ENCODE measurements around the gene RBBP5. TPM values are rescaled to one million over a fixed set of nuclear protein-coding genes. Genes with fewer than 3 reads are reported as not detected.

The RBBP5 gene
- total RNA-seq, 2 donors from 2014 or later, result 15.0 to 15.1 TPM

GRCh38 chr1:205053296-205053695 is 68.5 kb downstream of the RBBP5 start:
- no peaks in the 10 kb centered on the region for H3K9me3 ChIP-seq
- TF ChIP-seq CTCF (IDR thresholded peaks at IDR 0.05) (no peak), POLR2A (IDR thresholded peaks at IDR 0.05) (no peak), POLR2AphosphoS5 (IDR thresholded peaks at IDR 0.05) (no peak)
- H3K36me3 ChIP-seq, result no peaks in the 10 kb centered on the region
- intact Hi-C loops (cut with DNase I), result no loop called here
- no peak overlapping the region for H3K27ac ChIP-seq
- no peak for DNase-seq (ENCODE audit: low spot score)
- H3K4me3 ChIP-seq, result no peak overlapping the region
- H3K4me1 ChIP-seq (replicated peaks), result no peaks in the 10 kb centered on the region
- H3K27me3 ChIP-seq (replicated peaks; ENCODE audit: insufficient read depth), result no peaks in the 10 kb centered on the region
- 96% methylated on average over 5 of the region's 5 CpGs for WGBS

GRCh38 chr1:205052690-205053089 is 69.1 kb downstream of the RBBP5 start:
- no peak for DNase-seq (ENCODE audit: low spot score)
- WGBS, result 84% methylated on average over 11 of the region's 11 CpGs
- Histone ChIP-seq H3K9me3 (no peaks in the 10 kb centered on the region), H3K4me1 (replicated peaks) (no peaks in the 10 kb centered on the region), H3K27ac (no peak overlapping the region), H3K4me3 (no peak overlapping the region), H3K36me3 (no peaks in the 10 kb centered on the region), H3K27me3 (replicated peaks; ENCODE audit: insufficient read depth) (no peaks in the 10 kb centered on the region)
- TF ChIP-seq POLR2A (IDR thresholded peaks at IDR 0.05) (no peak), POLR2AphosphoS5 (IDR thresholded peaks at IDR 0.05) (no peak), CTCF (IDR thresholded peaks at IDR 0.05) (no peak)
- intact Hi-C loops (cut with DNase I), result no loop called here

- no peaks in the 10 kb centered on the region for H3K36me3 ChIP-seq
- H3K27ac ChIP-seq, result no peak overlapping the region
- H3K4me3 ChIP-seq, result no peak overlapping the region
- H3K9me3 ChIP-seq, result no peaks in the 10 kb centered on the region
- 59% methylated on average over 6 of the region's 6 CpGs for WGBS
- H3K4me1 ChIP-seq (replicated peaks), result no peaks in the 10 kb centered on the region
- intact Hi-C loops (cut with DNase I), result no loop called here
- TF ChIP-seq POLR2AphosphoS5 (IDR thresholded peaks at IDR 0.05), result no peak
- TF ChIP-seq CTCF (IDR thresholded peaks at IDR 0.05), result no peak
- TF ChIP-seq POLR2A (IDR thresholded peaks at IDR 0.05), result no peak
- H3K27me3 ChIP-seq (replicated peaks; ENCODE audit: insufficient read depth), result no peaks in the 10 kb centered on the region
- DNase-seq (ENCODE audit: low spot score), result no peak
Measured at GRCh38 chr1:205049479-205049878, 72.3 kb downstream of the RBBP5 start.

- peaks cover 4% of the 10 kb centered on the region for H3K27me3 ChIP-seq (replicated peaks; ENCODE audit: insufficient read depth)
- no peaks in the 10 kb centered on the region for H3K9me3 ChIP-seq
- intact Hi-C loops (cut with DNase I), result no loop called here
- H3K36me3 ChIP-seq, result no peaks in the 10 kb centered on the region
- H3K4me3 ChIP-seq, result no peak overlapping the region
- WGBS, result 71% methylated on average over 8 of the region's 9 CpGs
- TF ChIP-seq POLR2AphosphoS5 (IDR thresholded peaks at IDR 0.05) (no peak), CTCF (IDR thresholded peaks at IDR 0.05) (no peak), POLR2A (IDR thresholded peaks at IDR 0.05) (no peak)
- DNase-seq (ENCODE audit: low spot score), result no peak
- H3K4me1 ChIP-seq (replicated peaks), result no peaks in the 10 kb centered on the region
- no peak overlapping the region for H3K27ac ChIP-seq
Measured at GRCh38 chr1:205048382-205048781, 73.4 kb downstream of the RBBP5 start.

- Histone ChIP-seq H3K27me3 (replicated peaks; ENCODE audit: insufficient read depth) (peaks cover 10% of the 10 kb centered on the region), H3K4me3 (no peak overlapping the region), H3K4me1 (replicated peaks) (no peaks in the 10 kb centered on the region), H3K9me3 (no peaks in the 10 kb centered on the region), H3K27ac (no peak overlapping the region), H3K36me3 (no peaks in the 10 kb centered on the region)
- intact Hi-C loops (cut with DNase I), result no loop called here
- TF ChIP-seq CTCF (IDR thresholded peaks at IDR 0.05) (no peak), POLR2A (IDR thresholded peaks at IDR 0.05) (no peak), POLR2AphosphoS5 (IDR thresholded peaks at IDR 0.05) (no peak)
- WGBS, result 80% methylated on average over 5 of the region's 5 CpGs
- no peak for DNase-seq (ENCODE audit: low spot score)
Measured at GRCh38 chr1:205047764-205048231, 74.0 kb downstream of the RBBP5 start.

Data from prostate gland (tissue), 2 donors.